BE2C (cell line): ENCODE measurements around the gene ANGPTL4.

ENCODE experiments used
- DNase-seq: peaks from one replicate; pipeline ENCODE4 v3.0.0-alpha.2; 2020
- H3K27me3 ChIP-seq: fragments of 250-450 bp; sonication (Bioruptor Pico); 2 replicates; pipeline ENCODE4 v1.5.1; 2020; ENCODE audit warnings: mild to moderate bottlenecking
- H3K36me3 ChIP-seq: fragments of 250-450 bp; sonication (Bioruptor Pico); 2 replicates; pipeline ENCODE4 v1.5.1; 2020; ENCODE audit warnings: mild to moderate bottlenecking
- H3K4me1 ChIP-seq: fragments of 250-450 bp; sonication (Bioruptor Pico); 2 replicates; pipeline ENCODE4 v1.5.1; 2020
- H3K4me3 ChIP-seq: 2 replicates; pipeline ENCODE4 v1.5.1; 2011; ENCODE audit warnings: low read depth, low read length
- H3K9me3 ChIP-seq: fragments of 250-450 bp; sonication (Bioruptor Pico); 2 replicates; pipeline ENCODE4 v1.5.1; 2020
- CTCF ChIP-seq: IDR thresholded peaks from 2 replicates; pipeline ENCODE4 v1.5.1; 2012; ENCODE audit warnings: mild to moderate bottlenecking, low read depth, low read length

ANGPTL4 gene

DNA sequence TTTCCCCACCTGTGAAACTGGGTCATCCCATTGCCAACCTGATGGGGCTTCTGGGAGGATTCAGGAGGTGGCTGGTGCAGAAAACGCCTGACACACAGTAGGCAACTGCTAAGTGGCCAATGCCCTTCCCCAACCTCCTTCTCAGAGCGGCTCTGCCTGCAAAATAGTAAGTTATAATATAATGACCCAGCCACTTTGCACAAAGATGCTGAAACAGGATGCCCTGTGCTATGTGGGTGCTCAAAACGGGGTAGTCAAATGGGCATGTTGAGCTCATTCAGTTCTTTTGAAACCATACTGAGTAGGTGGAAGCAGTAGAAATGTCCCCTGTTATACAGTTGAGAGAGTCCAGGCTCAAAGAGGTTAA, 49.7 kb downstream of the ANGPTL4 start:
- Histone ChIP-seq H3K4me3 (peak overlapping the region; percentile 64), H3K4me1 (no peaks in the 10 kb centered on the region; the same call in 1 of the 2 replicates)
- DNase-seq: no peak

GRCh38 chr19:8416796-8417195, 52.8 kb downstream of the ANGPTL4 start:
- H3K36me3 ChIP-seq: no peaks in the 10 kb centered on the region
- no peak overlapping the region for H3K4me3 ChIP-seq
- no peak for TF ChIP-seq CTCF
- no peak for DNase-seq
- no peaks in the 10 kb centered on the region for H3K27me3 ChIP-seq
- no peaks in the 10 kb centered on the region for H3K9me3 ChIP-seq
- no peaks in the 10 kb centered on the region; the same call in 1 of the 2 replicates for H3K4me1 ChIP-seq

More for the DNA sequence above, 49.7 kb downstream of the ANGPTL4 start:
- Histone ChIP-seq H3K27me3 (no peaks in the 10 kb centered on the region), H3K9me3 (no peaks in the 10 kb centered on the region), H3K36me3 (no peaks in the 10 kb centered on the region)
- TF ChIP-seq CTCF: no peak

GRCh38 chr19:8421484-8422461, 57.8 kb downstream of the ANGPTL4 start:
- no peak for TF ChIP-seq CTCF
- H3K4me3 ChIP-seq: no peak overlapping the region
- no peaks in the 10 kb centered on the region for H3K36me3 ChIP-seq
- H3K9me3 ChIP-seq: no peaks in the 10 kb centered on the region
- H3K27me3 ChIP-seq: no peaks in the 10 kb centered on the region
- H3K4me1 ChIP-seq: no peaks in the 10 kb centered on the region; the same call in none of the 2 replicates
- no peak for DNase-seq

DNA sequence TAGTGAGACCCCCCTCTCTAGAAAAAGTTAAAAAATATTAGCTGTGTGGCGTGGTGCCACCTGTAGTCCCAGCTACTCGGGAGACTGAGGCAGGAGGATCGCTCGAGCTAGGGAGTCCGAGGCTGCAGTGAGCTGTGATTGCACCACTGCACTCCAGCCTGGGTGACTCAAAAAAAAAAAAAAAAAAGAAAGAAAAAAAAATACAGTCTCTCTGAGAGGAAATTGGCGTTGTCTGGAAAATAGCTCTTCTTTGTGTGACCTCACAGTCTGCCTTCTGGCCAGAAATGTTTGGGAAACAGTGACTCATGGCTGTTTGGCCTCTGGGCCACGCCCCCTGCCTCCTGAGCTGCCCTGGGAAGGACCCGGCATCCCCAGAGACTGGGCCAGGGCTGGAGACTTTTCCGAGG, 59.9 kb downstream of the ANGPTL4 start:
- Histone ChIP-seq H3K27me3 (no peaks in the 10 kb centered on the region), H3K36me3 (no peaks in the 10 kb centered on the region), H3K4me1 (no peaks in the 10 kb centered on the region; the same call in none of the 2 replicates), H3K4me3 (no peak overlapping the region), H3K9me3 (no peaks in the 10 kb centered on the region)
- peak; percentile 91 for DNase-seq
- TF ChIP-seq CTCF: no peak
